Spleen (tissue), 11 donors: ENCODE data around the gene EPHB1. TPM values are rescaled to one million over a fixed set of nuclear protein-coding genes. Genes with fewer than 3 reads are reported as not detected.

Source experiments
- DNase-seq: peaks from one replicate; pipeline ENCODE4 v3.0.0-alpha.2; 2020
- H3K27ac ChIP-seq, 8 donors: fragments of 200-600 bp; sonication (generic) in 7 of 8; 1 replicate in 4 of 8; 2 replicates in 4 of 8; pipeline versions ENCODE4 v1.5.0 to v1.8.0; 2016 to 2021; ENCODE audit warnings: inconsistent platforms in 4 of 8, mild to moderate bottlenecking in 4 of 8, moderate library complexity in 1 of 8
- H3K27me3 ChIP-seq, 7 donors: fragments of 200-600 bp; sonication (generic) in 6 of 7; replicated peaks in 1 of 7; 1 replicate in 4 of 7; 2 replicates in 3 of 7; pipeline versions ENCODE4 v1.5.0 to v1.8.0; 2016 to 2021; ENCODE audit warnings: inconsistent platforms in 3 of 7, mild to moderate bottlenecking in 1 of 7
- H3K36me3 ChIP-seq, 6 donors: fragments of 200-600 bp; sonication (generic) in 5 of 6; 1 replicate in 4 of 6; 2 replicates in 2 of 6; pipeline versions ENCODE4 v1.5.0 to v1.8.0; 2016 to 2021; ENCODE audit warnings: inconsistent platforms in 2 of 6
- H3K4me1 ChIP-seq, 6 donors: fragments of 200-600 bp; sonication (generic) in 5 of 6; 1 replicate in 3 of 6; 2 replicates in 3 of 6; pipeline versions ENCODE4 v1.5.0 to v1.8.0; 2016 to 2021; ENCODE audit warnings: inconsistent platforms in 3 of 6
- H3K4me3 ChIP-seq, 8 donors: fragments of 200-600 bp; sonication (generic) in 7 of 8; 1 replicate in 4 of 8; 2 replicates in 4 of 8; pipeline versions ENCODE4 v1.5.0 to v1.8.0; 2016 to 2021; ENCODE audit warnings: inconsistent platforms in 4 of 8, mild to moderate bottlenecking in 4 of 8, moderate library complexity in 2 of 8
- H3K9me3 ChIP-seq, 8 donors: fragments of 200-600 bp; sonication (generic) in 7 of 8; 1 replicate in 4 of 8; 2 replicates in 4 of 8; pipeline versions ENCODE4 v1.5.0 to v1.8.0; 2016 to 2021; ENCODE audit warnings: inconsistent platforms in 4 of 8
- POLR2A ChIP-seq, 3 donors: fragments of 450-650 bp; IDR thresholded peaks; one replicate each; pipeline ENCODE4 v1.5.1; 2017; ENCODE audit warnings: antibody characterized with exemption in 3 of 3, mild to moderate bottlenecking in 1 of 3
- POLR2AphosphoS5 ChIP-seq, 3 donors: sonication (generic); formaldehyde crosslinking; IDR thresholded peaks; one replicate each; pipeline ENCODE4 v1.5.1; 2017; ENCODE audit warnings: antibody characterized with exemption in 3 of 3
- WGBS, 5 donors: extraction: QIAGEN DNeasy Blood & Tissue Kit in 3 of 5; methylation state at CpG; one replicate each; pipeline versions ENCODE4 v1.1.5 to v1.1.7; 2013 to 2018; 5-methylcytosine and 5-hydroxymethylcytosine counted together
- intact Hi-C: fragments of 100-400 bp; cut with DNase I; formaldehyde crosslinking; loops from one replicate; pipeline ENCODE4 v1.15.0; 2023; ENCODE audit warnings: low total_unique reads
- polyA plus RNA-seq, 3 donors: library from polyadenylated mRNA; stranded (reverse); fragments of 200-250 nt; gene quantifications; one replicate each; pipeline ENCODE4 v1.2.1, GENCODE V29; 2013
- total RNA-seq, 7 donors: library from RNA; depleted of rRNA in 3 of 7; stranded (reverse); fragments of >200 nt in 3 of 7; fragmentation: NEBNext Ultra II Directional in 4 of 7; extraction: Animal tissue kit (Norgen Biotek cat#: 25700) in 4 of 7; gene quantifications; one replicate each; pipeline versions ENCODE4 v1.1.0 to v1.2.1, GENCODE V29; 2016 to 2021
- TF ChIP-seq, protein P1 (sequence below), 11 experiments: fragments of 200-600 bp in 7 of 11; fragments of 450-650 bp in 4 of 11; sonication (generic) in 4 of 11; IDR thresholded peaks in 8 of 11; conservative IDR thresholded peaks in 3 of 11; 1 replicate in 7 of 11; 2 replicates in 4 of 11; pipeline versions ENCODE4 v1.4.0 to v1.8.0; 2016 to 2021; ENCODE audit warnings: antibody characterized with exemption in 11 of 11, inconsistent platforms in 4 of 11, mild to moderate bottlenecking in 1 of 11
- donor health status: healthy with polysubstance abuse.
- donor health status: DM: no; HTN: no; CAD: no; lungs with moderate emphysema.
- donor health status: DM: no; HTN: no; CAD: no.
- donor health status: Bipolar disorder and iron deficiency.
- donor health status: healthy.
- donor health status: DM: no; HTN: no; CAD: no.
- donor health status: DM: yes; HTN: yes; CAD: no.

EPHB1 gene
- total and polyA plus RNA-seq, 10 donors, result 0.20 to 14.0 (median 3.0) TPM

DNA sequence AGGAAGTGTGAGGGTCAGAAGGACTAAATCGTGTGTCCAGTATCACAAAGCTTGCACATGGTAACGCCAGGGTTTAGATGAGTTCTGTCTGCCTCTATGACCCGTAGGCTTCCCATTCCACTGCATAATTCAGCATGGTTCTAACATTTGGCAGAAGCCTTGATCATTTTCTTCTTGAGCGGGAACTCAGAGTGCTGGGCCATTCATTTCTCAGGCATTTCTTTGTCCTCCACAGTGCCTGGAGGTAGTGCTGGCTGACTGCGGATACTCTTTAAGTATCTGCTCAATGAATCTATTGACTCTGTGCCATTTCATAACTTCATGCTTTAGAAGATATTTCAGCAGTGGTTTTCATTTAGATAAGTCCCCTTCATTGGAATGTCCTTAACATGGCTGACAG is 370.2 kb downstream of the EPHB1 start:
- Histone ChIP-seq H3K27ac (no peak overlapping the region), H3K27me3 (no peaks in the 10 kb centered on the region), H3K4me1 (no peaks in the 10 kb centered on the region), H3K4me3 (no peak overlapping the region), H3K9me3 (no peaks in the 10 kb centered on the region), H3K36me3 (no peaks in the 10 kb centered on the region)
- no peak for TF ChIP-seq POLR2A (IDR thresholded peaks at IDR 0.05)
- TF ChIP-seq, protein P1, sequence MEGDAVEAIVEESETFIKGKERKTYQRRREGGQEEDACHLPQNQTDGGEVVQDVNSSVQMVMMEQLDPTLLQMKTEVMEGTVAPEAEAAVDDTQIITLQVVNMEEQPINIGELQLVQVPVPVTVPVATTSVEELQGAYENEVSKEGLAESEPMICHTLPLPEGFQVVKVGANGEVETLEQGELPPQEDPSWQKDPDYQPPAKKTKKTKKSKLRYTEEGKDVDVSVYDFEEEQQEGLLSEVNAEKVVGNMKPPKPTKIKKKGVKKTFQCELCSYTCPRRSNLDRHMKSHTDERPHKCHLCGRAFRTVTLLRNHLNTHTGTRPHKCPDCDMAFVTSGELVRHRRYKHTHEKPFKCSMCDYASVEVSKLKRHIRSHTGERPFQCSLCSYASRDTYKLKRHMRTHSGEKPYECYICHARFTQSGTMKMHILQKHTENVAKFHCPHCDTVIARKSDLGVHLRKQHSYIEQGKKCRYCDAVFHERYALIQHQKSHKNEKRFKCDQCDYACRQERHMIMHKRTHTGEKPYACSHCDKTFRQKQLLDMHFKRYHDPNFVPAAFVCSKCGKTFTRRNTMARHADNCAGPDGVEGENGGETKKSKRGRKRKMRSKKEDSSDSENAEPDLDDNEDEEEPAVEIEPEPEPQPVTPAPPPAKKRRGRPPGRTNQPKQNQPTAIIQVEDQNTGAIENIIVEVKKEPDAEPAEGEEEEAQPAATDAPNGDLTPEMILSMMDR (IDR thresholded peaks at IDR 0.05 in 8 of 11, conservative IDR thresholded peaks at IDR 0.05 in 3 of 11), result no peak
- TF ChIP-seq POLR2AphosphoS5 (IDR thresholded peaks at IDR 0.05), result no peak
- intact Hi-C loops, result no loop called here
- 58 to 88% (median 85%) methylated on average over 5 of the region's 5 CpGs for WGBS, 5 donors
- no peak for DNase-seq

DNA sequence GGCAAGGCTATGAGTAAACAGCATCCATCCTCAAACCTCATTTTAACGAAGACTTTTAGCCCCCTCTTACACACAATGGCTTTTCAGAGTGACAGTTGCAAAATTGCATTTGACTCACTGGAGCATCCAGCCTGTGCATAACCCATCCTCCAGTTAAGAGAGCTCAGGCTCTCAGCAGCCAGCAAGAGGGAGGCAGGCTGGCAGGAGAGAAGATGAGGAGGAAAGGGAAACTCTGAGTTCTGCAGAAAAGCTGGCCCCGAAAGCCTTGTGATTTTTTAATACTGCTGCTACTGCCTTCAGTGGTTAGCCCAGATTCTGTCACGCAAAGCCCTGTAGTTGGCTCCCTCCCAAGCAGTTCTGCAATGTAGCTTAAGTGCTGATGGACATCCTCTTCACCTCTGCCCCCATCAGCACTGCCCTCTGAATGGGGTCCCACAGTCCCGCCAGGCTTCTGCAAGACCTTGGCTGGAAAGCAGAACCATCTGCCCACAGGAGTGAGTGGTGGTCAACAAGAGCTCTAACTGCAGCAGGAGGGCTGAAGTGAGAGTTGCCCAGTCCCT is 371.3 kb downstream of the EPHB1 start:
- Histone ChIP-seq H3K4me3 (no peak overlapping the region), H3K27ac (no peak overlapping the region), H3K4me1 (no peaks in the 10 kb centered on the region), H3K36me3 (no peaks in the 10 kb centered on the region), H3K27me3 (no peaks in the 10 kb centered on the region), H3K9me3 (no peaks in the 10 kb centered on the region)
- 56 to 84% (median 78%) methylated on average over 3 to 4 of the region's 4 CpGs for WGBS, 5 donors
- intact Hi-C loops, result no loop called here
- TF ChIP-seq POLR2A (IDR thresholded peaks at IDR 0.05) (no peak), POLR2AphosphoS5 (IDR thresholded peaks at IDR 0.05) (no peak)
- TF ChIP-seq, protein P1 (IDR thresholded peaks at IDR 0.05 in 8 of 11, conservative IDR thresholded peaks at IDR 0.05 in 3 of 11), result no peak
- DNase-seq, result no peak

DNA sequence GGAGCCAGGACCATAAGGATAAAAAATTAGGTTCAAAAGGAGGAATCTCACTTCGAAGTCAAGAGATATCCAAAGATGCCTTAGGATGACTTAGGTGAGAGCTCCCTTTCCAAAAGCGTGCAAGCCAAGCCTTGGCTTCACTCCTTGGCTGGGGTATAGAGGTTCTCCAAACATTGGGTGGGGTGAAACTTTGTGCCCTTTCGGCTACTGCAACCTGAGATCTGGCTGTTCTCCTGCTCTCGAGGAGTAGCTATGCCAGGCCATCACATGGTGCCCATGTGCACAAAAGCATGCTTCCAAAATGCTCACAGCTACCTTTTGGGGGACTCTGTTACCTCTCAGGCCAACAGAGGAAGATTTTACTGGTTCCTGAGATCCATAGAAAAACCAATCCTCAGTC is 373.8 kb downstream of the EPHB1 start:
- Histone ChIP-seq H3K4me1 (no peaks in the 10 kb centered on the region), H3K4me3 (no peak overlapping the region), H3K9me3 (no peaks in the 10 kb centered on the region), H3K27ac (no peak overlapping the region), H3K27me3 (no peaks in the 10 kb centered on the region), H3K36me3 (no peaks in the 10 kb centered on the region)
- TF ChIP-seq, protein P1 (IDR thresholded peaks at IDR 0.05 in 8 of 11, conservative IDR thresholded peaks at IDR 0.05 in 3 of 11), result no peak
- no peak for TF ChIP-seq POLR2AphosphoS5 (IDR thresholded peaks at IDR 0.05)
- TF ChIP-seq POLR2A (IDR thresholded peaks at IDR 0.05), result no peak
- intact Hi-C loops, result no loop called here
- DNase-seq, result no peak
- WGBS, 5 donors, result 81 to 96% (median 84%) methylated on average over 4 of the region's 4 CpGs

DNA sequence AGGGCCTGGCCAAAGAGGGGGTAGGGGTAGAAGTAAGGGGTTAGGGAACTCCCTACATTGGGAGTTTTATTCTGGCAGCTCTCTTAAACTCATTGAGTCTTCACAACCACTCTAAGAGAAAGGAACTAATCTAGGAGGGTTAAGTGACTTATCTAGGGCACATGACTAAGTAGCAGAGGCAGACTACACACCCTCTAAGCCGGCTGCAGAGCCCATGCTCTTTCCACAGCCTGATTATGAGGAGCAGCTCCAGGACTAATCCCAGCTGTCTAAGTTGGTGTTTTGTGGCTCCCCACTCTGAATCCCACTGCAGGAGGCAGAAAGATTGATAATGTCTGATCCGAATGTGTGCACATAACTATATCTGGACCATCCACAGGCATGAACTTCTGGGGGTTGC is 374.6 kb downstream of the EPHB1 start:
- Histone ChIP-seq H3K36me3 (no peaks in the 10 kb centered on the region), H3K27ac (no peak overlapping the region), H3K27me3 (no peaks in the 10 kb centered on the region), H3K4me1 (no peaks in the 10 kb centered on the region), H3K4me3 (no peak overlapping the region), H3K9me3 (no peaks in the 10 kb centered on the region)
- WGBS, 5 donors, result 73 to 92% (median 84%) methylated on average over 2 of the region's 2 CpGs
- intact Hi-C loops, result no loop called here
- TF ChIP-seq POLR2AphosphoS5 (IDR thresholded peaks at IDR 0.05), result no peak
- no peak for TF ChIP-seq POLR2A (IDR thresholded peaks at IDR 0.05)
- TF ChIP-seq, protein P1 (IDR thresholded peaks at IDR 0.05 in 8 of 11, conservative IDR thresholded peaks at IDR 0.05 in 3 of 11), result no peak
- DNase-seq, result no peak
